ENCODE data around the gene LVRN. TPM values are rescaled to one million over a fixed set of nuclear protein-coding genes. Genes with fewer than 3 reads are reported as not detected.
"Not testable (repeated sequence)": the region's sequence is repeated elsewhere in the genome, so short reads cannot be mapped to it uniquely, and the experiment has no call there.

Gene LVRN, protein sequence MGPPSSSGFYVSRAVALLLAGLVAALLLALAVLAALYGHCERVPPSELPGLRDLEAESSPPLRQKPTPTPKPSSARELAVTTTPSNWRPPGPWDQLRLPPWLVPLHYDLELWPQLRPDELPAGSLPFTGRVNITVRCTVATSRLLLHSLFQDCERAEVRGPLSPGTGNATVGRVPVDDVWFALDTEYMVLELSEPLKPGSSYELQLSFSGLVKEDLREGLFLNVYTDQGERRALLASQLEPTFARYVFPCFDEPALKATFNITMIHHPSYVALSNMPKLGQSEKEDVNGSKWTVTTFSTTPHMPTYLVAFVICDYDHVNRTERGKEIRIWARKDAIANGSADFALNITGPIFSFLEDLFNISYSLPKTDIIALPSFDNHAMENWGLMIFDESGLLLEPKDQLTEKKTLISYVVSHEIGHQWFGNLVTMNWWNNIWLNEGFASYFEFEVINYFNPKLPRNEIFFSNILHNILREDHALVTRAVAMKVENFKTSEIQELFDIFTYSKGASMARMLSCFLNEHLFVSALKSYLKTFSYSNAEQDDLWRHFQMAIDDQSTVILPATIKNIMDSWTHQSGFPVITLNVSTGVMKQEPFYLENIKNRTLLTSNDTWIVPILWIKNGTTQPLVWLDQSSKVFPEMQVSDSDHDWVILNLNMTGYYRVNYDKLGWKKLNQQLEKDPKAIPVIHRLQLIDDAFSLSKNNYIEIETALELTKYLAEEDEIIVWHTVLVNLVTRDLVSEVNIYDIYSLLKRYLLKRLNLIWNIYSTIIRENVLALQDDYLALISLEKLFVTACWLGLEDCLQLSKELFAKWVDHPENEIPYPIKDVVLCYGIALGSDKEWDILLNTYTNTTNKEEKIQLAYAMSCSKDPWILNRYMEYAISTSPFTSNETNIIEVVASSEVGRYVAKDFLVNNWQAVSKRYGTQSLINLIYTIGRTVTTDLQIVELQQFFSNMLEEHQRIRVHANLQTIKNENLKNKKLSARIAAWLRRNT
- 0.65 TPM for total RNA-seq
- long read RNA-seq, result 0 reads

- ATAC-seq (ENCODE audit: poor library complexity) (no peak), DNase-seq (no peak)
- intact Hi-C loops (cut with DNase I), result no loop called here
These were observed at the start of gene LVRN for GRCh38 chr5:115962239-115962564. Gene LVRN, plus strand, starts transcription at chr5:115962475. Its CDS starts 143 bp downstream, at chr5:115962618.

- DNase-seq; intact Hi-C loops (cut with DNase I); ATAC-seq (ENCODE audit: poor library complexity): not testable (repeated sequence)
These were observed 48.5 kb upstream of the LVRN start for GRCh38 chr5:115913623-115914400.

GRCh38 chr5:115920171-115920725 is 42.0 kb upstream of the LVRN start:
- no peak for ATAC-seq (ENCODE audit: poor library complexity)
- DNase-seq, result no peak
- intact Hi-C loops (cut with DNase I), result no loop called here

DNA sequence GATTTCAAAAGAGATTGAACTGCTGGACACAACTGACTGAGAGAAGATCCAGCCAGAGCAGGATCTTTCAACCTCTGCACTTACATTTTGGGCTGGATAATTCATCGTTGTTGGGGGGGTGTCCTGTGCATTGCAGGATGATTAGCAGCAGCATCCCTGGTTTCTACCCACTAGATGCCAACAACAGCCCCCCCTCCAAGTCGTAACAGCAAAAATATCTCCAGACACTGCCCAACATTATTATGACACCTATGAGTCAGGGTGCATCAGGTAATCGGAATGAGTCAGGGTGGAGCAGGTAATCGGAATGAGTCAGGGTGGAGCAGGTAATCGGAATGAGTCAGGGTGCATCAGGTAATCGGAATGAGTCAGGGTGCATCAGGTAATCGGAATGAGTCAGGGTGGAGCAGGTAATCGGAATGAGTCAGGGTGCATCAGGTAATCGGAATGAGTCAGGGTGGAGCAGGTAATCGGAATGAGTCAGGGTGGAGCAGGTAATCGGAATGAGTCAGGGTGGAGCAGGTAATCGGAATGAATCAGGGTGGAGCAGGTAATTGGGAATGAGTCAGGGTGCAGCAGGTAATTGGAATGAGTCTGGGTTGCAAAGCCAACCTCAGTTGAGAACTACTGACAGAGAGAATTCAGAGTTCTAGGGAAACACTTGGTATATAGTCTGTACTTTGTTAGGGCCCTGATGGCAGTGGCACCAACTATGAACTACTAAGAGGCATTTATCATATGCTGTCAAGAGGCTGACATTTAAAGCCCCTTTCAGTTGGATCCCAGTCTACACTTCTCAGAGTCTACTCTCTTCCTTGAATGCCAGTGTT is 33.5 kb upstream of the LVRN start:
- ATAC-seq (ENCODE audit: poor library complexity); DNase-seq; intact Hi-C loops (cut with DNase I): not testable (repeated sequence)

DNA sequence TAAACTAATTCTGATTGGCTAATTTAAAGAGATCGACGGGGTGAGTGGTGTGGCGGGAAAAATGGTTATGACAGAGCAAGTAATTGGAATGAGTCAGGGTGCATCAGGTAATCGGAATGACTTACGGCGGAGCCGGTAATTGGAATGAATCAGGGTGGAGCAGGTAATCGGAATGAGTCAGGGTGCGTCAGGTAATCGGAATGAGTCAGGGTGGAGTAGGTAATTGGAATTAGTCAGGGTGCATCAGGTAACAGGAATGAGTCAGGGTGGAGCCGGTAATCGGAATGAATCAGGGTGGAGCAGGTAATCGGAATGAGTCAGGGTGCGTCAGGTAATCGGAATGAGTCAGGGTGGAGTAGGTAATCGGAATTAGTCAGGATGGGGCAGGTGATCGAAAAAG is 32.1 kb upstream of the LVRN start:
- DNase-seq; intact Hi-C loops (cut with DNase I); ATAC-seq (ENCODE audit: poor library complexity): not testable (repeated sequence)

DNA sequence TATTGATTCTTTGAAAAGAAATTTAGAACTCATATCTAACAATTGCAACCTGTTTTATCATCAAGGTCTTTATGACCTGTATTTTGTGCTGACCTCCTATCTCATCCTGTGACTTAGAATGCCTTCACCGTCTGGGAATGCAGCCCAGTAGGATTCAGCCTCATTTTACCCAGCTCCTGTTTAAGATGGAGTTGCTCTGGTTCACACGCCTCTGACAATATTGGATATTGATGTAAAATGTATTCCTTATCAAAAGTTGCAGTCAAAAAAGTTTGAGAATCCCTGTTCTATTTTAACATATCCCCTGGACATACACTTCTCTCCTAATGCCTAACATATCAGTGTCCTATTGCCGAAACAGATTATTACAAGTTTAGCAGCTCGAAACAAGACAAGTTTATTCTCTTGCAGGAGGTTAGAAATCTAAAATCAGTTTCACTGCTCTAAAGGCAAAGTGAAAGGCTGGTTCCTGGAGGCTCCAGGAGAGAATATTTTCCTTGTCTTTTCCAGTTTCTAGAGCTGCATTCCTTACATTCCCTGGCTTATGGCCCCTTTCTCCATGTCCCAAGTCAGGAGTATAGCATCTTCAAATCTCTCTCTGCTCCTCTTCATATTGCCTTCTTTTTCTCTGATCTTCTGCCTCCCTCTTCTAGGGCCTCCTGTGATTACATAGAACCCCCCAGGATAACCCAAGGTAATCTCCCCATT is 31.5 kb upstream of the LVRN start:
- DNase-seq (no peak), ATAC-seq (ENCODE audit: poor library complexity) (no peak)
- intact Hi-C loops (cut with DNase I), result no loop called here

GRCh38 chr5:115932991-115933390 is 29.3 kb upstream of the LVRN start:
- intact Hi-C loops (cut with DNase I), result no loop called here
- ATAC-seq (ENCODE audit: poor library complexity) (no peak), DNase-seq (no peak)

DNA sequence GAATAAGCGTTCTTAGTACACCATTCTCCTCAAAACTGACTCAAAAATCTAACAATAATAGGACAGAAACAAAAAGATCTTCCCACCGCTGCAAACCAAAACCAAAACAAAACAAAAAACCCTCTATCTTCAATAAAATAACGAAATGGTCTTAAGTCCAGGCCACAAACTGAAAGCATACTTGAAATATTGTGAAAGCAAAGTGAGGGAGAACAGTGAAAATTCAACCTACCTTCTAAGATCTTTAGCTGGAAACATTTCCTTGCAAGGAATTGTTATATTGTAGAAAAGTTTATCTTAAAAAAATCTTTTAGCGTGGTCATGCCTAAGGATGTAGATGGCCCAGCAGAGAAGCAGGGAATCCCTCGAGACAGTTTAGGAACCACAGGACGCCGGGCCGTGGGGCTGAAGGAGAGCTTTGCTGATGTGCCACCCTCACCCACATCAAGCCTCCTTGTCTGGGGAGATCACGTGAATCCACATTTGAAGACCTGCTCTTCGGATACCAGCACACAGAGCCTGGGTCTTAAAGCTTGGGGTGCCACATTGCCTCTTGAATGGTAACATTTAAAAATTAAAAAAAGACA is 27.8 kb upstream of the LVRN start:
- DNase-seq, result no peak
- intact Hi-C loops (cut with DNase I), result no loop called here
- no peak for ATAC-seq (ENCODE audit: poor library complexity)

GRCh38 chr5:115936031-115936430 is 26.2 kb upstream of the LVRN start:
- DNase-seq (no peak), ATAC-seq (ENCODE audit: poor library complexity) (no peak)
- intact Hi-C loops (cut with DNase I), result no loop called here

- intact Hi-C loops (cut with DNase I), result no loop called here
- DNase-seq (no peak), ATAC-seq (ENCODE audit: poor library complexity) (no peak)
These were observed 23.2 kb upstream of the LVRN start for GRCh38 chr5:115939059-115939458.

DNA sequence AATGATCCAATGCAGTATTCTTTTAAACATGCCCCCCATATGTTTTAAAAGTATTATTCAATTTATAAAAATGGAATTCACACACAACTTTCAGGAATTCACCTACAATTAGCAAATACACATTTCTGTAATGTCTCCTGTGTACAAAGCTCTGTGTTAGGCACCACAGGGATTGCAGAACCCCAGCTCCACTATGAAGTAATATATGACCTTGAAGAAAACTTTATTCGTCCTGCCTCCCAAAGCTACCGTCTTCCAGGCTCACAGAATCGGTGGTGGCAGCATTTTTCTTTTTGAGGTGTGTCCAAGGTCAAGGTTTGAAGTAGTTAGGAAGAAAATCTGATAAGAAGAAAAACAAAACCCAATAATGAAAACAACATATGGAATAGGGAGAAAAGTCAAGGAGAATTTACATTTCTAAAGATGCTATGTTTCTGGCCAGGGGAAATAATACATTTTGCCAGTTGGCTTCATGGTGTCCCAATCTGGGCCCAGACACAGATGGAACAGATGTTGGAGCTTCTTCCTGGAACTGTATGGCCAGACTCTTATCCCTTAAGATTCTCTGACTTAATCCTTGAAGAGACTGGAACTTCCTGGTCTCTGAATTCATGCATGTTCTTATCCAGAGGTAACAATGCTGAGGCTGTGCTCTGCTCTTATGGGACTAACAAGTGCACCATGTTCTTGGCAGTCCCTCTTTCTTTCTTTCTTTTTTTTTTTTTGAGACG is 22.0 kb upstream of the LVRN start:
- DNase-seq, result no peak
- intact Hi-C loops (cut with DNase I), result no loop called here
- ATAC-seq (ENCODE audit: poor library complexity), result peak; percentile 90

- no peak for ATAC-seq (ENCODE audit: poor library complexity)
- intact Hi-C loops (cut with DNase I), result no loop called here
- DNase-seq, result no peak
These were observed 21.1 kb upstream of the LVRN start for GRCh38 chr5:115941051-115941675.

GRCh38 chr5:115944501-115944900 is 17.8 kb upstream of the LVRN start:
- DNase-seq, result no peak
- intact Hi-C loops (cut with DNase I), result no loop called here
- ATAC-seq (ENCODE audit: poor library complexity), result no peak

DNA sequence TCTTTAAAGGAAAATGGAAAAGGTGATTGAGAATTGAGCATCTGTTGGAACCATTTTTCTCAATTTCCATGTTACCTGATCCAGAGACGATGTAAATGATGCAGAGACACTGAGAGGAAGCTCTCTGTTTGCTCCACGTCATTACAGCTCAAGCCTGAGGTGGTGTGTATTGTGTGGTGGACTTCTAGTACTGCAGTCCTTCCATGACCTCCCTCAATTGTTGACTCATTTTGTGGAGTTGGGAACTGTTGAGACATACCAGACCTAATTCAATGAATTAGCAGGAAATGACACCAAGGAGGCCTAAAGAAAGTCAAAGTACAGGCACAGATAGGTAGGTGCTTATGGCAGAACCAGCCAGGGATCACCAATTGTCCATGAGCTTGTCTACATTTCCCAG is 15.6 kb upstream of the LVRN start:
- intact Hi-C loops (cut with DNase I), result no loop called here
- DNase-seq (no peak), ATAC-seq (ENCODE audit: poor library complexity) (no peak)

DNA sequence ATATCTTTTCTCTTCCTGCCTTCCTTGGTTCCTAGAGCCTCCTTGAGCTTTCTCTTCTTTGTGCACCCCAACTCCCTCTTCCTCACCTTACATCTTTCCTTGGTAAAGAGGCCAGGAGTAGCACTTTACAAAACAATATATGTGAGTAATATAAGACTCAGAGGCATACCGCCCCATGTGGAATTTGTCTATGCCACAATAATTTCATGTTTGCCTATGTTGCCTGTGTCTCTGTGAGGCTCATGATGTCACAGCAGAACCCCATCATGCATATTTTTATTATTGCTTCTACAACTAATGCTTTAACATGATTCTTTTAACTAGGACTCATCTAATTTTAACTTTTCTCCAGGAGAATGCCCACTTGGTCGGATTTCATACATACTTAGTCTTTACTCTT is 15.0 kb upstream of the LVRN start:
- ATAC-seq (ENCODE audit: poor library complexity) (no peak), DNase-seq (no peak)
- intact Hi-C loops (cut with DNase I), result no loop called here

- DNase-seq (no peak), ATAC-seq (ENCODE audit: poor library complexity) (peak; percentile 83)
- intact Hi-C loops (cut with DNase I), result no loop called here
These were observed 14.2 kb upstream of the LVRN start for GRCh38 chr5:115948091-115948534.

Data from Right ventricle myocardium superior (tissue), 1 donor.